NCI-H2107 (cell line): Measurements from ENCODE around the gene JARID2.

ENCODE experiments used
- DNase-seq: peaks from one replicate; lab custom pipeline; 2025; lab: John Stamatoyannopoulos, UW

The JARID2 gene

DNA sequence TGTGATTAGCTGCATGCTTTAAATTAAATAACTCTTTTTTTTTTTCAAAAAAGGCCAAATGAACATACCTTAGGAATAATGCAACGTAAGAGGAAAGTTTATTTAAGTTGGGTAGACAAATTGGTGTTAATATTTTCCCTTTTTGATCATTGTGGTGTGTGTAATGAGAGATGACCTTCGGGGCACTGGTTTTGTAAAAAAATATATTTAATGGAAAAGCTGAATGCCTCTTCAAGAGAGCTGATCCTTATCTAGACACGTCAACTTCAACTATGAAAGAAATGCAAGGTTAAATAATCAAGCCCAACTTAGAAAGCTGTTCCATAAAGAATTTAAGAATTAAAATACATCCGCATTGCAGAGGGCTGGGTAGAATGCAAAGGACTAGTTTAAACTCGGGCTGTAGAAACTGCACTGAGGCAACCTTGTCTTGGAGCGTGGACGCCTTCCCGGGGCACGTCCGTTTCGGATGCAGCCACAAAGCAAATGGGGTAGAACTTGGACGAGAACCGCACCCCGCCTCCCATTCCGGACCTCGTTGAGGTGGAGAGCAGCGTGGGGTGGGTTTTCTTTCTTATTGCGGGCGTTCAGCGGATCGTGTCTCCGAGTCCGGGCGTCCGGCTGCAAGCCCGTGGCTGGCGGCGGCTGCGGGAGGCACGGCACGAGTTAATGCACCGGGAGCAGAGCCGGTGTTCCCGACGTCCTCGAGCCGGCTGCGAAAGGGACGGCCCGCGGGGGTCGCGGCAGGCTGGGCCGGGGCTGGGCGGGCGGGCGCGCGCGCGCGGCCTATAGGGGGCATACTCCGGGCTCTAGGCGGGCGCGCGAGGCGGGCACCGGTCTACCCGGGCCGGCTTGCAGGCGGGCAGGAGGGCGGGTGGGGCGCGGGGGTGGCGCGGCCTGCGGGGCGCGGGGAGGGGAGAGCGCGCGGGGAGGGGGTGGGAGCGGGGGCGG is 1.9 kb downstream of the JARID2 start:
- DNase-seq: no peak

DNA sequence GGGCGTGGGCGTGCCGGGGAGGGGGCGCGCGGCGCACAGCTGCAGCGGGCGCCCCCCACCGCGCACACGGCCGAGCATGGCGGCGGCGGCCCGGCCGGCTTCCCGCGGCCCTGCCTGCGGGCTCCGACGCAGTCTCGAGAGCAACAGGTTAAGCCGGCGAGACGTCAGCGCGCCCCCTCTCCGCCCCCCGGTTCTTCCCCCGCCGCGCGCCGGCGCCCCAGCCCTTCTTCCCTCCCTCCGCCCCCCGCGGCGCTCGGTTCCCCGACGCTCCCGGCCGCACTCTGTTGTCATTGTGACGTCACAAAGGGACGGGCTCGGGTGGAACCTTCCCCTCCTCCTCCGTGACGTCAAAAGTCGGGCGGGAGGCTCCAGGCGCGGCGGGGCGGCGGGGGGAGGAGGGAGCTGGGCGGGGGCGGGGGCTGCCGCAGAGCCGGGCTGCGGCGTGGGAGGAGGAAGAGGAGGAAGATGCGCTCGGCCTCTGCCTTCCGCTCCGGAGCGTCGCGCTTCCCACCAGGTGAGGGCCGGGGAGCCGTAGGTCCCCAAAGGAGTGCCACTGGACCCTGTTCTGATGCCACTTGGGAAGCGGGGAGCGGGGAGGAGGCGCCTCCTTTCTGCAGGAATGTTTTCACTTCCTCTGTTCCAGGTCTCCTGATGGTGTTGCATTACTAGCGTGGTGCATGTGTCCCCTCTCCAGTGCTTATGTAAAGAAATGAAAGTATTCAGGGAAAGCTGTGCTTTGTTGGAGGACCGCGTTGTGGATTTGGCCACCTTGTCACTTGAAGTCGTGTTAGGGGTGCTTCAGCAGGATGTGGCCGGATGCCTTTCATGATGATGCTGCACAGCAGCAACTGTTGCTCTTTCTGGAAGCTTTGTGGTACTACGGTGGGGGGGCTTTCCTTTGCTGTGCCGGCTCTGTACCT is 2.8 kb downstream of the JARID2 start:
- peak; percentile 80 for DNase-seq

DNA sequence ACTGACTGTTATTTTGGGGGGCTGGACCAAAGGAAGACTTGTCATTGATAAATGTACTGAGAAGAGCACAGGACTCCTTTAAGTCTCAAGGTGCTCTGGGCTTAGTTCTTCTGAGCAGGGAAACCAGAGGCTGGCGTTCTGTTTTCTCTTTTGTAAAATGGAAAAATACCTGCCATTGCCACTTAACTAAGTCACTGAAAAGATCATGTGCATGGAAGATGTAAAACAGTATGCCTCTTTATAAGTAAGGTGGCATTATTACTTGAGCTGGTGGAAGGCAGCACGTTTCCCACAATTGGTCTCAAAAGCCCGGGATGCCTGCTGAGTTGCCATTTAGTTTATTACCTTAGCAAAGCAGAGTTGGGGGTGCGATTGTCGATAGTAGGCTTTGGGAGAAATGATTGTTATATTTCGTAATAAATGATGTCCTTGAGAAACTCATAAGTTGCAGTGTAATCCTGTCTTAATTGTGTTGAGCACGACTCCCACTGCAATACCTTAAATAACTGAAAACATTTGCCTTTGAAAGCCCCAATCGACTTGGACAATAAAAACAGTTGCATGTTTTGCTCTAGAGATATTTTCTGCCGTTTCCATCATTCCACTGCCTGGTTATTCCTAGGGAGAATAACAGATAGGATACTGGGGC is 3.6 kb downstream of the JARID2 start:
- DNase-seq: no peak

DNA sequence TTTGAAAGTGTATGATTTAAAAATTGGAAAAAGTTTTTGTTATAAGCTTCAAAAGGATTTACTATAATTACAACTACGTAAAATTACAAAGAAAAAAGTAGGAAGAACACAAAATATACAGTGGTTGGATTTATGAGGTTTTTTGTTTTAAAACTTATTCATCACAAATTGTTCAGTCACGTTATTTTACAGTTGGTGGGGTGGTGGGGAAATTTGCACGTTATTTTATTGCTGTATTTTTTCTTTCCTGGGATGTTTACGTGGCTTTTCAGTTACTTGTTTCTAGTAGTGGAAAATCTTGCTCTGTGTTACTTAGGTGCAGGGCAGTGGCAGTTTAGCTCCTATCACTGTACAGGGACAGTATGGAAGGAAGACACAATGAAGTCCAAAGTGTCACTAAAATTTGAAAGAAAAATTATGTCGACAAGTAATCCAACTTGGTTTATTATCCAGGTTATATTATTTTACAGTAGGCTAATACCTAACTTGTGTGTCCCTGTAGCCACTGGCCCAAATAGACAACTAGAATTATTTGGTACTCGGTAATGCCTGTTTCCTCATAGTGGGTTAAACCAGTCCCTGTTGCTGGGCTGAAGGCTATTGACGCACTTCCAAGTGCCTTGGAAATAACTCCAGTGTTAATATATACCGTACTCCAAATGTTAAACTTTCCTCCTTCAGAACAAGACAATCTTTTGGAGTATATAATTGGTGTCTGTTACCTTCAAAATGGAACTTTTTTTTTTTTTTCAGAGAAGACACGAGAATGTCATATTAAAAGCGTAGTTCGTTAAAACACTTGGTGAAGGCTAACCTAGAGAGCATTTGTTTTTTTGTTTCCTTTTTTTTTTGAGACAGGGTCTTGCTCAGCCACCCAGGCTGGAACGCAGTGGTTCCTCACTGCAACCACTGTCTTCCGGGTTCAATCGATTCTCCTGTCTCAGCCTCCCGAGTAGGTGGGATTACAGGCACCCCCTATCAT is 4.6 kb downstream of the JARID2 start:
- no peak for DNase-seq

DNA sequence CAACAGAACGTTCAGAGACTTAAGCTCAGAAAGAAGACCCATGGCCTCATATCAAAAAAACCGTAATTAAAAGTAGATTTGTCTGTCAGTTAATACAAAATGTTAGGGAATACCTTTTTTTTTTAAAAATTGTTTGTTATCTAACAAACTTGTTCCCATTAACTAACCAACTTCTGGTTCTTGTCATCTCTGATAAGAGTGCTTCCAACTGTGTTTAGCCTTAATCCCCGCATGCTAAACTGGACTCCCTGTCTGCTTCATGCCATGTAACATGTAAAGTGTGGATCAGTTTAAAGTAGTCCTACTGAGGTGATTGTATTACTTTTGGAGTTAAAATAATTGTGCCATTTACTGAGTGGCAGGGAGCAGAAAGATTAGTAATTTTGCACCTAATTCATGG is 6.3 kb downstream of the JARID2 start:
- DNase-seq: no peak

DNA sequence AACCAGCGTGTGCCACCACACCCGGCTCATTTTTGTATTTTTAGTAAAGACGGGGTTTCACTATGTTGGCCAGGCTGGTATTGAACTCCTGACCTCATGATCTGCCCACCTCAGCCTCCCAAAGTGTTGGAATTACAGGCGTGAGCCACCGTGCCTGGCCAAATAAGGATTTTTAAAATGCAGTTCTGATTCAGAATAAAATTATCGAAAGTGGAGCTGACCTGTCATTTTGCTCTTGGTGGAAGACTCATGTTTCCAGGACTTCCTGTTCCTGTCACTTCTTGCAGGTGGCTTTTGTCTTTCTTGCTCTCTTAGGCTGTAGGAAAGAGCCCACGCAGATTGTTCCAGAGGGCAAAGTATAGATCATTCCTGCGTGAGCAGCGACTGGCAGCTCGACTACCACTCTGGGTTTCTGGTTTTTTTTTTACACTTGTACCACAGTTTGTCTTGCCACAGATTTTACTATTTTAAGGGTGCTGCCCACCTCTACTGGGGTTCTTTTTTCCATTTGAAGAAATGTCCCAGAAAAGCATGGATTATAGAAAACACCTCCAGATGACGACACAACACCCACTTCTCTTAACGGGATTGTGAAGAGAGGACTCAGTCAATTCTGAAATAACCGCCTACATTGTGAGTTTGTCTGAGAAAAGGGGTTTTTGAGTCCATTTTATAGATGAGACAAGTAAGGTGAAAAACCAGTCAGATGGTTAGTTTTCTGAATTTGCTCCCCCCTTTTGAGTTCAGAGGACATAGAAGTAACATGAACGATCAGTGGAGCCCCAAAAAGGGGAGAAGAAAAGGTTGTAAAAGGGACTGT is 7.5 kb downstream of the JARID2 start:
- no peak for DNase-seq

DNA sequence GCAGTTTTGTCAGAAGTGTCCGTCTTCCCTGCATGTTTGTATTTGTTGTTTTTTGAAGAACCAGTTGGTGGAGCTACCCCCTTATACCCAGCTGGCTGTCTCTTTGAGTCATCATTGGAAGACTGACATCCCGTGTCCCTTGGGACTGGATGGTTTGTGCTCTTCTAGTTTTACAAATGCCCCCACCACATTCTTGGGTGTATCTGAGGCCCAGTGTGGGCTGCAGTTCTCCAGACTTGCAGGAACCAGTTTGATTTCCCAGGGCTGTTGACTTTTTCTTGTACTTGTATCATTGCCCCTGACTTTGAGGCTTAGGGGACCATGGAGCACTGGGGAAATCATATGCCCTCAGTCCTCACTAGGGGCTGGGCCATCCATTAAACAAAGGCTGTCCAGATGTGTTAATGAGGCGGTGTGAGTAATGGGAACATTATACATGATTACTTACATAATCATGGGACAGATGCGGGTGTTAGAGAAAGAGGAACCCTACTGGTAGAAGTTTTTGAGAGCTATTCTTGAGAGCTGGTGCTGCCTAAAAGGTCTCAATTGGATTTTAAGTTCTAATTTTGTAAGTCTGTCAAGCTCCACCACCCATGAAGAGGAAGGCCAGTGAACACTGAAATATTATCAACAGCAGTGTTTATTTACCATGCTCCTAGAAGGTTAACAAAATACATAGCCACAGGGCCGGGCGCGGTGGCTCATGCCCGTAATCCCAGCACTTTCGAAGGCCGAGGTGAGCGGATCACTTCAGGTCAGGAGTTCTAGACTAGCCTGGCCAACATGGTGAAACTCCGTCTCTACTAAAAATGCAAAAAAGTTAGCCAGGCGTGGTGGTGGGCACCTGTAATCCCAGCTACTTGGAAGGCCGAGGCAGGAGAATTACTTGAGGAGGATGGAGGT is 8.5 kb downstream of the JARID2 start:
- DNase-seq: no peak

DNA sequence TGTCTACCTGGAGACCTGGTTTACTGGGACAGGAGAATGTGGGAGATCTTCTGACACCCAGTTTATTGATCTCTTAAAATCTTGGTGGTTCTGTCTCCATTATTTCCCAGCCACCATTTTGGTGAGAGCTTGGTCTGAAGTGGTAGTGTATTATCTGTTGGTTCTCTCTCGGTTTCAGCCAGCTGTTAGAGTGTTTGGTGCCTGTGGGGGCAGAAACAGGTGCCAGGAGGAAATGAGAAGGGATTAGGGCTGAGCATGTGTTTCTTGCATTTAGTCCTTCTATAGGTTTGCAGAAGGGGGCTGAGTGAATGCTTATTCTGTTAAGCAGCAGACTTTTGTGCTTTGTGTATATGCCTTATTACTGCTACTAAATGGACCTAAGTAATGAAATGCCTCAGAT is 9.6 kb downstream of the JARID2 start:
- DNase-seq: no peak

DNA sequence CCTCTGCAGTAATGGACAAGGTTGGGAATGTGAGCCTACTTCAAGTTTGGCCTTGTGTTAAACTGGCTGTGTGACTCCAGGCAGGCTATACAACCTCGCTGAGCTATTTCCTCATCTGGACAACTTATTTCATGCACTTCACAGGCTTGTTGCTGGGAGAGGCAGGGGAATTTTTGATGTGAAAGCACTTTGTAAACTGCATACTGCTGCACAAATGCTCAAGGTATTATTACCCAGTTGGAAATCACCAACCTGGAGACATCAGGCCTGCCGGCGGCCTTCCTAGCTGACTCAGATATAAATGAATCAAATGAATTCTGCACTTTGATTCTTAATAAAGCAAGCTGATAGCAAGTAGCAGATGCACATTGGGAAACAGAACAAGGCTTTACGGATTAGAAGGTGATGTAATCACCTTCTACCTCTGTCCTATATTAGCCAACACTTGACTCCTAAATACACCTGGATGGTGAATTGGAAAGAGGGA is 10.1 kb downstream of the JARID2 start:
- DNase-seq: no peak

DNA sequence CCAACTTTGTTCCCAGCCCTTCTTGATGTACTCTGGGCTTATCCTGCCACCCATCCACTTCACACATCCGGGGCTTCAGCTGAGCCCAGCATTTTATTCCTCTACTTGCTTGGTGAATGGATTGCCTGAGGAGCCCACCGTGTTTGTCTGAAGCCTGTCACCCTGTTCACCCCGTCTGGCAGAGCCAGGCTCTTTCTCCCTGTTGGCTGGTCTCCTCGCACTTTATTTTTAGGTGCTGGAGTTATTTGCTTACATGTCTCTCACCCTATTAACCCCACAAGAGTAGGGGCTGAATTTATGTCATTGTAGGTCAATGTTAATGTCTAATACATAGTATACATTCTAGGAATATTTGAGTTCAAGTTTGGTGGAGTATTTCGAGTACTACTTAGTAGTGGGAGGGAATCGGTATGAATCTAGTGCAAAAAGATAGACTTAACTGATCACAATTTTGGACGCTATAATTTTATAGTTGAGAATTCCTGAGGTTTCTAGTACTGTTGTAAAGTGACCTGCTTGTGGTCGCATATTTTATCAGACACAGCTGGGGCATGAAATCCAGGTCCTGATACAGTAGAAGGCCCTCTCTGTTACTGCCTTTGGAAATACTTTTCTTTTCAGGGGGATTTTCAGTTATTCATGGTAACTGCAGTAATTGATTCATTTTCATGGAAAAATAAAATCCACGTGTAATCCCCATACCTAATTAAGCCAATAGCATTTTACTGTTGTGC is 10.8 kb downstream of the JARID2 start:
- no peak for DNase-seq

DNA sequence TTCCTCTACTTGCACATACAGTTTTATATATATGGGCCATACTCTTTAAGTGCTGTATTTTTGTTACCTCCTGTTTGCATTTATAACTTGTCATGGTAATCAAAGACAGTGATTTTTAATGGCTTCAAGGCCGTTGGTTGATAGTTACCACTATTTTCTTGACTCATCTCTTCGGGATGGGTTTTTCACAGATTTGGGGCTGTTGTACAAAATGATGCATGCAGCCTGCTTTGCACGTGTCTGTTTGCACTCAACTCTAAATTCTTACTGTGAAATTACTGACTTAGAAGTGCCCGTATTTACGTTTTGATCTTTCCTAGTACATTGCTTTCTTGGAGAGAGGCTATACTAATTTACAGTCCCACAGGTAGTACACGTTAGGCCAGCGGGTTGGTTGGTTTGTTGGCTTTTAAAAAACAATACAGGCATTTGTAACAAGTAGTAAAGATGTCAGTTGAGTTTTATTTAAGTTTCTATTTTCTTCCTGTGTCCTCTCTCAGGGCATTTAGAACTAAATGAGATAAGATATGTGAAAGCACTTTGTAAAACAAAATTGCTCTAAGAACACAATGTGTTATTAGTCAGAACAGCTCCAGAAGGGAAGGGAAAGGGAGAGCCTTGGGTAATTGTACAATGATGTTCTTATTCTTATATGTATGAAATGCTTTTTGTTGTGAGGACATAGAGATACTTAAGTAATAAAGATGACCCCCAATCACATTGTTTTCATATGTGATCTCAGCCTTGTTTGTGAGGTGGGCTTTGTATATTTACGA is 11.7 kb downstream of the JARID2 start:
- no peak for DNase-seq

DNA sequence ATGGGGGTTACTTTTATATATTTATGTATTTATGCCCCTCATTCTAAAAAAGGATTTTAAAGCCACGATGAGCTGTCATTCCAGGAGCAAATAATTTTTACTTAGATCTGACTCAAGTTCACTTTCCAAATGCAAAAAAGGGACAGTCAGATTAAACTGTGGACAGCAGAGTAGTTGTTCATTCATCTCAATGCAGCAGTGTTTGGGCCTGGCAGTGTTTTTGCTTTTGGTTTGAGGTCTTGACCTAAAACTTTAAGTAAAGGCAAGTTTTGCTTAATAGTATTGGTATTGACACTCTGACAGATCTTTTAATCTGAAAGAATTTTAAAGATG is 13.9 kb downstream of the JARID2 start:
- DNase-seq: no peak

DNA sequence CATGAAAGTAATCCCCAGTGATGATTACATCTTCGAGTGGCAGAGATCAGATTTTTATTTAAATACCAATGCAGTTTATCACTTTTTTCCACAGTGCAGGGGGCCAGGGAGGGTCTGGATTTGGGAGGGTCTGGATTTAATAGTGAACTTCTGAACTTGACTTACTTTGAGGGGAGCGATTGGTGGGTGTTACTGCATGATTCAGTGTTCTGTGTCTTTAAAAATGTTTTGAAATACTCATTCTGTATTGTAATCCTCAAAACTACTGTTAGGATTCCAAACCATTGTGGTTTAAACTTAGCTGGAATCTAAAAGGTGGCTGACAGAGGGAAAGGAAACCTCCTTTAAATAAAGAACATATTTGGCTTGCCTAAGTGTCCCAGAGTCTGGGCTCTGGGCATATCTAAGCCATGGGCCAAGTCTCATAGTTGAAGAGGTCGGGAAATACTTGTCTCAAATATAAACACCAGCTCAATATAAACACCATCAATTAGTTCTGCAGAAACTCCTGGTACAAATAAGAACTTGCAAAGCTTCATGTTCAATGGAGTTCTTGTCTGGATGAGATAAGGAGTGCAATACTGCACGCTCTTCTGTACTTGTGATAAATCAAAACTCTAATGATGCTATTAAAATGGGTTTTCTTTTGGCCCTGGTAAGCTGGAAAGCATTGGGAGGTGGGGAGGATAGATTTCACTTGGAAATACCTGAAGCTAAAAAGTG is 14.4 kb downstream of the JARID2 start:
- DNase-seq: no peak

DNA sequence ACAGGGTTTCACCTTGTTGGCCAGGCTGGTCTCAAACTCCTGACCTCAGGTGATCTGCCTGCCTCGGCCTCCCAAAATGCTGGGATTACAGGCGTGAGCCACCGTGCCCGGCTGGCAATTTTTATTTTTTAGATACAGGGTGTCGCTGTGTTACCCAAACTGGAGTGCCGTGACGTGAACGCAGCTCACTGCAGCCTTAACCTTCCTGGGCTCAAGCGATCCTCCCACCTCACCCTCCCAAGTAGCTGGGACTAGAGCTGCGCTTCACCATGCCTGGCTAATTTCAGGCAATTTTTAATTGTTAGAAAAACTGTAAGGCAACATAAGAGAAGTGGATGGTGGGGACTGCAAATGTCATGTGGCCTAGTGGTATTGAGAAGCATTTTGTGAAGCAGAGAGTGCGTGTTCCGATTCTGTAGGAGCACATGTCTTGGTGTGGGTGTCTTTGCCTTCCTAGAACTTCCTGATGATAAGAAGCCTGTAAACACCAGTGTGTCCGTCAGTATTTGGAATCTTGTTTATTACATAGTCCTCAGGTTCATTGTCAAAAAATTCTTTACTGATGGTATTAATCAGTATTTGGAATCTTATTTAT is 18.0 kb downstream of the JARID2 start:
- DNase-seq: no peak

DNA sequence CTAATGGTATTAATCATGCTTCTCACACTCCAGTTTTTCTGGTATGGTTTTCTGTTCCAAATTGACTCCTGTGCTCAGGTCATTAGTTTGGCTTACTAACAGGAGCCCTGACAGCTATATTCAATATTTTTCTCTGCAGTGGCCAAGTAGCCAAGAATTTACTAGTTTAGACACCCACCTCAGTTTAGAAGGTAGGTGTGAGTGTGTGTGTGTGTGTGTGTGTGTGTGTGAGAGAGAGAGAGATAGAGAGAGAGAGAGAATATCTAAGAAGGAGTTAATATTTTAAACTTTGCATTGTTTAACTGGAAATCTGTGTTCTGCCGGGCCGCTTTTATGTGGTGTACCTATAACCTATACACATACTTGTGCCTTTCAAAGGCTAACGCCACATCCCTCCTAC is 18.5 kb downstream of the JARID2 start:
- DNase-seq: no peak

DNA sequence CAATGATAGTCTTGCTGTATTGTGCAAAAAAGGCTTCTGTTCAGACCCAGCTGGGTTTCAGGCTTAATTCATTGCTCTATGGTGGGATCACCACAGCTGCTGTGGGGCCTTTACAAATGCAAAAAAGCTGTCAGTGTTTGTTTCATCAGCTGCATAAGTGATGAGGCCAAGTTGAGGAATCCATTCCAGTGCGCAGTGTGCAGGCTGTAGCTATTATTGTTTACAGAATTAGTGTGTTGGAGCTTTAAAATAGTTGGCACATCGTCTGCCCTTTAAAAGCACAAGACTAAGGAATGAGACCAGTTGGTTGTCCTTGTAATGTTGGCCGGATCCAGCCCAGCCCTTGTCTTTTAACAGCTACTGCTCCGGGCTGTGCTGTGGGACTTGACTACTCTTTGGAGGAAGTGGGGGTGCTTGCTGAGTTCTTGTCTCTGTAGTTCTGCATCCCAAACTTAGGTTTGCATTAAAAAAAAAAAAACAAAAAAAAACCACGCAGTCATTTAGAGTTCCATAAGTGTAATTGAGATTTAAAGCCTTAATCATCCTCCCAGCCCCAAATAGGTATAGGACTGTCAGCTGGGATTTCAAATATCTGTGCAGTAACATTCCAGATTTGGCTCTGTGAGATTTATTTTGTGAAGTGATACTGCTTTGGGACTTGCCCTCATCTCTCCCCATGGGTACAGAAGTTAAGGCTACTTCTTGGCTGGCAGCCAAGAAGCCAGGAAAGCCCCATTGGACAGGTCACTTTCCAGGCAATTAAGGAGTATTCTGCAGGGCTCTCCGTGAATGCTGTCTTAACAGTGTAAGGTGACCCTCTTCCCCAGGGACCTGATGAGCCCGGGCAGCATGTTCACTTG is 19.3 kb downstream of the JARID2 start:
- DNase-seq: no peak
